Thyroid gland (tissue), 4 donors: ENCODE data around the gene INTS11.

Source experiments
- CTCF ChIP-seq, 6 experiments: fragments of 200-600 bp in 3 of 6; fragments of 450-650 bp in 3 of 6; sonication (generic) in 3 of 6; IDR thresholded peaks; one replicate each; pipeline ENCODE4 v1.5.1; 2016 to 2019; ENCODE audit warnings: antibody characterized with exemption in 6 of 6, mild to moderate bottlenecking in 2 of 6, inconsistent platforms in 1 of 6, moderate library complexity in 1 of 6
- POLR2A ChIP-seq, 2 donors: fragments of 450-650 bp; IDR thresholded peaks; one replicate each; pipeline ENCODE4 v1.6.1; 2017; ENCODE audit warnings: antibody characterized with exemption in 2 of 2, mild to moderate bottlenecking in 2 of 2, moderate library complexity in 1 of 2

- TF ChIP-seq CTCF (IDR thresholded peaks at IDR 0.05), result no peak
- no peak for TF ChIP-seq POLR2A (IDR thresholded peaks at IDR 0.05)
Measured at GRCh38 chr1:1356796-1357401, 32.4 kb upstream of the INTS11 start.
